ENCODE measurements around the gene IP6K3.

IP6K3 gene, protein sequence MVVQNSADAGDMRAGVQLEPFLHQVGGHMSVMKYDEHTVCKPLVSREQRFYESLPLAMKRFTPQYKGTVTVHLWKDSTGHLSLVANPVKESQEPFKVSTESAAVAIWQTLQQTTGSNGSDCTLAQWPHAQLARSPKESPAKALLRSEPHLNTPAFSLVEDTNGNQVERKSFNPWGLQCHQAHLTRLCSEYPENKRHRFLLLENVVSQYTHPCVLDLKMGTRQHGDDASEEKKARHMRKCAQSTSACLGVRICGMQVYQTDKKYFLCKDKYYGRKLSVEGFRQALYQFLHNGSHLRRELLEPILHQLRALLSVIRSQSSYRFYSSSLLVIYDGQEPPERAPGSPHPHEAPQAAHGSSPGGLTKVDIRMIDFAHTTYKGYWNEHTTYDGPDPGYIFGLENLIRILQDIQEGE

DNA sequence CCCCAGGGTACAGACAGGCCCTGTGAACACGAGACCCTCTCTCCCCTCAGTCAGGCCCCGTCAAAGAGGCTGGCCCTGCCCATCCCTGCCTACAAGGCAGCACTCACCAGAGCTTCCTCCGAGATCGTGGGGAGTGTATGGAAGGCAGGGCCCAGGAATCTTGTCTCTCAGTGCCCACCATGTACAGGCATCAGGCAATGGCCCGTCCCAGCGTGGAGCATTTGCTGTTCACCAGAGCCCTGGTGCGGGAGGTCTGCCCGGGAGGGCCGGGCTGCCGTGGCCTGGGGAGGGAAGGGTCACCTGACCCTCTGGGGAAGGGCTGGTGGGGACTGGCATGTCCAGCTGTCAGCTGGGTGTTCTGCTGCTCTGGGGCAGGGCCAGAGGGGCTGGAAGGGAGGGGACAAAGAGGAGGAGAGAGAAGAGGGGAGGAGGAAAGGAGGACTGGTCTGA, at the start of gene IP6K3:
IP6K3 (minus strand) TSS at position 255 of the 450 bp plus-strand sequence. CDS start 11,429 bp downstream, outside the sequence.
- DNase-seq (ENCODE audit: low read depth in 2 of 3, low spot score in 2 of 3): no peak

DNA sequence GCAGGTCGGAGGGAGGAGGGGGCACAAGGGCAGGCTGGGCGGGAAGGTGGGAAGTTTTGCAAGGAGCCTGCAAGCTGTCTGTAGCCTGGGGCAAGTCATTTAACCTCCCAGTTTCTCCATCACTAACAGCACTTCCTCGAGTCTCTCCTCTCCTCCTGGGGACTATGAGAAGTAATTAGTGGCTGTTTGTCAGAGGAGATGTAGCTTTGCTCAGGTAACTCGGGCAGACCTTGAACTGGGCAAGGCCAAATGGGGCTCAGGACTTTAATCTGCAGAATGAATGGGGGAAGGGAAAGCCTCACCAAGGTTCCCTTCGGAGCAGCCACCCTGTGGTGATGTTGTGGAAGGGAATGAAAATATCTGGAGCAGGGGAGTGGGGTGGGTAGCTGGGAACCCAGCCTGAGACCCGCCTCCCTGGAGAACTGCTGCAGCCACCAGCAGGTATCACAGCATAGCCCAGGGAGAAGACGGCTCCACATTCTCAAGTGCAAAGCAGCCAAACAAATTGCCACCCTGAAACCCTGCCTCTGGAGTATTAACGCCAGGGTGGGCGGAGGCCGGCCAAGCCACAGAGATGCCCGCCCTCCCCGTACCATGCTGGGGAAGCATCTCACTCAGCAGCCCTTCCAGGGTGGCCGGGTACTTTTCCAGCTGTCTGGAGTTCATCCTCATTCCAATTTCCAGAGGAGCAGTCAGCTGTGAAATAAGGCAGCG, 48.4 kb upstream of the IP6K3 start:
- no peak for DNase-seq (ENCODE audit: low read depth in 2 of 3, low spot score in 2 of 3)

DNA sequence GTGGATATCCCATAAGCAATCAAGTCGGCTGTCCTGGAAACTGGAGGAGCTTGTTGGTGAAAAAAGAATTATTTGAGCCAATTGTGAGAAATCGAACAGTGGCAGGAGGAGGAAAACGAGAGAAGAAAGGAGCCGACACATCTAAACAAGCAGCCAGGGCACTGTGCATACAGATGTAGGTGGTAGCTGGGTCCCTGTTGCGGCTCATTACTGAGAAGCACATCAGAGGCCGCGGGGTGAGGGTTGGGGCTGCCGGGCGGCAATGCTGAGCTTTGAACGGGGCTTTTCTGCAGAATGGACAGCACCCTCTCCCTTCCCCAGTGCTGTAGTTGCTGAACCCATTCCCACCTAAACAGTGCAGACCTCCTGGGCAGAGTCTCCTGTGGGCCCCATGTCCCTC, 46.3 kb upstream of the IP6K3 start:
- no peak for DNase-seq (ENCODE audit: low read depth in 2 of 3, low spot score in 2 of 3)

DNA sequence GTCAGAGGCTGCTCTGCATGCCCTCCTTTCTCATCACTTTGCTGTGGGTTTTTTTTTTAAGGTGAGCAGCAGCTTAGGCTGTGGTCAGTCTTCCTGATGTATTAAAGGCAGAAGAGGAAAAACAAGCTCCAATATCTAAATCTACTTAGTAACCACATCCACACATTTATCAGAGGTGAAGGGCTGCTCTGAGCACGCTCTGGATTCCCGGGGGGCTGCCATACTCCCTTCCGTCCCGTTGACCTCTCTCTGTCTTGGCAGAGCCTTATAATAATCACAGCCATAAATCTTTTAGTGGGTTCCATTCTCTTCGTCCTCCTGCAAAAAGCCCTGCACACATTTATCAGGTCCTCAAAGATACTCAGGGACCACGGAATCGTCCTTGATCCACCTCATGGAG, 44.9 kb upstream of the IP6K3 start:
- no peak for DNase-seq (ENCODE audit: low read depth in 2 of 3, low spot score in 2 of 3)

DNA sequence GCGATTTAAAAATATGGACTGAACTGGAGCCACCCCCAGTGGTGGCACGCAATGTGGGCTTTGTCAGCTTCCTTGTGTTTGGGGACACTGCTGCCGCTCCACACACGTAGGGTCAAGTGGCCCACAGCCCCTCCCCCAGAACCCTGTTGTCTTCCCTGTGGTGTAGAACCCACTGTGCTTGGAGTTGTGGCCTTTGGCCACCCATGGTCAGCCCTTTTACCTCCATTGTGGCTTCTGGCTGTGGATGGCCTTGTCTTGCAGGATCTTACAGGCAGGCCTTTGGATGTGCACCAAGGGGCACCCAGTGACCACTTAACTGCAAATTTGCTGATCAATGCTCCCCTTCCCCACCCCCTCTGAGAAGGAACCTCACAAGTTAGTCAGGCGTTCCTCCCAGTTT, 44.2 kb upstream of the IP6K3 start:
- no peak for DNase-seq (ENCODE audit: low read depth in 2 of 3, low spot score in 2 of 3)

DNA sequence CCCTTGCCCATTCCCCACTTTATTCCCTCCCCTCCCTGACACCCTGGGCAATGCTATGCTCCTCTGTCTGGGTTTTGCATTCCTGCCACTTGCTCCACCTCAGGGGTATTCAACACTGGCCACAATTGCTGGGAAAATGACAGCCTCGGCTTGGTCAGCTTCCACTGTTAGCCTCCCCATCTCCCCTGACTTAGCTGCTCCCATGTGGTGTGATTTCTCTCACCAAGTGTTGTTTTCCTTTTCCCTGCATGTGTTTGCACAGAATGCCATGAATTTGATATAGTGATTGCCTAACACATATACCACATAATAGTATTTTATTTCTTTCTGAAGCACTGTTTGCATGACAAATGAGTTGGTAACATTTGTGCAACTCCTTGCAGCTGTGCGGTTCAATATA, 43.7 kb upstream of the IP6K3 start:
- DNase-seq (ENCODE audit: low read depth in 2 of 3, low spot score in 2 of 3): no peak

DNA sequence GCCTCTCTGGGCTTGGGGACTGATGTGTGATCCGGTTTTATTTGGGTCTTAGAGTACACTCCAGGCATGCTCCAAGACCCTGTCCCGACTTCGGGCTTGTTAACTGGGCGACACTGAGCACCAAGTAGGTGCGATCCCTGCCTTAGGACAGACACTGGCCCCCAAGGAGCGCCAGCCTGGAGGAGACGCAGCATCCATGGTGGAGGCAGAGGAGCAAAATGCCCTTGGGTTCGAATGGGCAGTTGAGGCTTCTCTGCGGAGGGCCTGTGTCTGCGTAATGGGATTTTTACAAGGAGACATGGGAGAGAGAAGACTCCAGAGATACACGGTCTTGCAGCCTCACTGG, 42.8 kb upstream of the IP6K3 start:
- no peak for DNase-seq (ENCODE audit: low read depth in 2 of 3, low spot score in 2 of 3)

DNA sequence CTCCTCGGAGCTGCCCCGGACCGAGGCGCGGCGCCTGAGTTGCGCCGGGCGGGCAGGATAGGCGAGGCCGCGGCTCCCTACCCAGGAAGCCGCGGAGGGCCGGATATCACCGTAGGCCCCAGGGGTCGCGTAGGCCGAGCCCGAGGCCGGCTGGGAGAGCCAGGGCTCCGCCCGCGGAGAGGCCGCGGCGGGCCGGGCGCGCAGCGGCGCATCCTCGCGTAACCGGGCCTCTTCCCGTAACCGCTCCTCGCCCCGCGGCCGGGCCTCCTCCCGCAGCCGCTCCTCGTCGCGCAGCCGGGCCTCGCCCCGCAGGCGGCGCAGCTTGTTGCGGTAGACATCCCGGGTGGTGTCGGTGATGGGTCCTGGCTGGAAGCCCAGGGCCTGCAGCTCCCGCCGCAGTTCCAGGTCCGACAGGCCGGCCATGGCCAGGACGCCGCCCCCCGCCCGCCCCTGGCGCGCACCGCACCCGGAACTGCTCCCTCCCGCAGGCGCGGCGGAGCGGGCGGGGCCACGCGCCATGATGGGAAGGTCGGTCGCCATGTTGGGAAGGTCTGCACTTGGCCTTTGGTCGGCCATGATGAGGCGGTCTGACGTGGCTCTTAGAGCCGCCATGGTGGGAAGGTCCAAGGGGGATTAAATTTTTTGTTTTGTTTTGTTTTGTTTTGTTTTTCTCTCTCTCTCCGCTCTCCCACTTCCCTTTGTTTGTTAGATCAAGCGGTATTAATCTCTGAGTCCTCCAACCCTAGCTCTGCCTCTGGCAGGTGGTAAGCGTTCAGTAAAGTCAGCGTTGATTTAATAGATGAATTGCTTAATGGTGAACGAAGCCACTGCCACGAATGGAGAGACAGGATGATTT, 42.2 kb upstream of the IP6K3 start, which contains the start of gene LEMD2:
LEMD2 (minus strand) TSS at position 437 of the 856 bp plus-strand sequence; CDS start at position 423, 14 bp downstream.
- DNase-seq (ENCODE audit: low read depth in 2 of 3, low spot score in 2 of 3): peak; percentile 78 to 90 (median 82)

DNA sequence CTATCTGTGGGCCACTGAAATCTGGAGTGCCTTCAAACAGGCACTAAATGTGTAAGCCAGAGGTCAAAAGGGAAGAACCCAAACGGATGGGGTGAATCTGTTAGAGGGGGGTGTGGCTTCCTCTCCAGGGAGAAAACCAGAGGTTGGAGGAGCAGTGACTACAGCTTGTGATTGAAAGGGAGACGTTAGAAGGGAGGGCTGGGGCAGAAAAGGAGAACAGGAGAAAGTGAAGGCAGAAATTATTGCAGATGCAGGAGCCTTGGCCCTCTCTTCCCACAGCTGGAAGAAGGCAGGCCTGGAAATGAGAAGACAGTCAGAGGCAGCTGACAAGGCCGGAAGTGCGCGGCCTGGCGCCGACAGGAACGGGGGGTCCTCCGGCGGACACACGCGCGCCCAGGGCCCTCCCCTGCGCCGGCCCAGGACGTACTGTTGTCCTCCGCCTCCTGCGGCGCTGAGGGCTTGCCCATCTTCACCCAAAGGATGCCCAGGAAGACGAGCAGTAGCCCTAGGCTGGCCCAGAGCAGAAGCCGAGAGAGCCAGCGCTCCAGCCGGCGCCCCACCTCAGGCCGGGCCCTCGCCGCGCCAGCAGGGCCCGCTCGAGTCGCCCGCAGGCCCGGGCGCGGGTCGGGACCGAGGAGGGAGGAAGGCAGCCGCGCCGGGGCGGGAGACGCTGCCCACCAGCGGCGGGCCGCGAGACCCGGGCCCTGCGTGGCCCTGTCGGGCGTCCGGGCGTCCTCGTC, 41.4 kb upstream of the IP6K3 start:
- peak; percentile 29 to 45 (median 37) for DNase-seq (ENCODE audit: low read depth in 2 of 3, low spot score in 2 of 3)

DNA sequence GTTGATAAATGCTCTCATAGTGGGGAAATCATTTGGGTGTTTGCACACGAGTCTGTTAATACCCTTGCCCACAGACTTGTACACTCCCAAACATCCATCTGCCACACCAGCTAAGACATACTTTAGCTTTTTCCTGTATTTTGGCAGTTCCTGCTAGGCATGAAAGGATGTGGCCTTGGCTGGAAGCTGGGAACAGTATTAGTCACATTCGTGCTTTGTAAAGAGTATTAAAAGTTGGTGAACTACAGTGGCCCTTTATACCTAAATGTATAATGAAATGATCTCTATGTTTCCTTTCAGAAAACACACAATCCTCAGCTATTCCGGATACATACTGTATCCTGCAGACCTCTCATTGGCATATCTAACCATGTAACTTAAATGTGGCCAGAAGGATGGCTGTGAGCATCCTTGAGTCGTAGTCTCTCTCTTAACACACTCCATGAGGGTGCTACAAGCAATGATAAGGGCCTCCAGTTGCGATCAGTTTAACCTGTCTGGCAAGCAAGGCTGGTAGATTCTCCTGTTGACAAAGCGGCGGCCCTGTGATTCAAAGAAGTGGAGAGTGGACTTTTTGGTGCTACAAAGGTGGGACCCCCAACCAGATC, 40.7 kb upstream of the IP6K3 start:
- DNase-seq (ENCODE audit: low read depth in 2 of 3, low spot score in 2 of 3): no peak

DNA sequence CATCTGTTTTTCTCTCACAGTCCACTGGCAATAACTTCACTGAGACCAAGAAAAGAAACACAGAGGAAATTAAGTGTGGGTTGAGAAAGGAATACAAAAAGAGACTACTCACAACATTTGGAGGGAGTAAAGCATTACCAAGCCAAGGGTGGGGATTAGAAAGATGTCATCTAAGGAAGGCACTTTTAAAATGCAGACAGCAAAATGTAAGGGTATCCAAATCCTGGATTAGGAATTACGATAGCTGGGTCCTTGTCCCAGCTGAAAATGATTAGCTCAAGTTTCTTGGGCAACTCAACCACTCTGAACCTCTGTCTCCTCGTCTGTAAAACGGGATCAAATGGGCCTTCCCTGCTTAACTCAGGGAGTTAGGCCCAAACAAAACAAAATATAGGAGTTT, 40.0 kb upstream of the IP6K3 start:
- DNase-seq (ENCODE audit: low read depth in 2 of 3, low spot score in 2 of 3): no peak

DNA sequence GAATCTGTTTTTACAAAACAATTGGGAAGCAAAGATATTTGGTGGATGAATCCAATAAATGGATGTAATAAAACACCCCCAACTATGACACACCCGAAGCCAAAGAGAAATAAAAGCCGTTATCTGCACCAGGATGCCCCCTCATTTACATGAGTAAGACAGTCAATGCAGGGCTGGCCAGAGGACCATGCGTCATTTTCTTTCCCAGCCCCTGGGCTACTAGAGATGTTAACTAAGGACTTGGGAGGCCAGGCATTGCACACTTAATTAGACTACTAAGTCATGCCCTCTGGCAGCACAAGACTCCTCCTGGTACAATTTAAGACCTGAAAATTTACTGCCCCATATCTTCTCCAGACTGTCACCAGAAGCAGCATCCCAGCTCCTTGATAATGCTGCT, 39.1 kb upstream of the IP6K3 start:
- DNase-seq (ENCODE audit: low read depth in 2 of 3, low spot score in 2 of 3): no peak

DNA sequence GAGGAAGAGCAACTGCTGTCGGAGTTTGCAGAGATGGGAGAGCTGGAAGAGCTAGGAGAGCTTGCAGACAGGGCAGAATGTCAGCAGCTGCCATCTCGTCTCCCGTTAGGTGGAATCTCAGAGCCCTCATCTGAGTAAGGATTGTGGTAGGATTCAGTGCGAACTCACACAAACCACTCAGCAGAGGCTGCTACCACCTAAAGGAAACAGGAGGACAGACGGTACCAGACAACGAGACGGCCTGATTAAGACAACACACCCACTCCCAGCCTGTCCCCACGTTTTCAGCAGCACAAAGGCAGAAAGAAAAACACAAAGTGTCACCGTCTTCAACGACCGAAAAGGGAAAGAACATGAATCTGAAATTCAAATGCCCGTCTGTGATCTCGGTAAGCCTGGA, 38.1 kb upstream of the IP6K3 start:
- DNase-seq (ENCODE audit: low read depth in 2 of 3, low spot score in 2 of 3): no peak

DNA sequence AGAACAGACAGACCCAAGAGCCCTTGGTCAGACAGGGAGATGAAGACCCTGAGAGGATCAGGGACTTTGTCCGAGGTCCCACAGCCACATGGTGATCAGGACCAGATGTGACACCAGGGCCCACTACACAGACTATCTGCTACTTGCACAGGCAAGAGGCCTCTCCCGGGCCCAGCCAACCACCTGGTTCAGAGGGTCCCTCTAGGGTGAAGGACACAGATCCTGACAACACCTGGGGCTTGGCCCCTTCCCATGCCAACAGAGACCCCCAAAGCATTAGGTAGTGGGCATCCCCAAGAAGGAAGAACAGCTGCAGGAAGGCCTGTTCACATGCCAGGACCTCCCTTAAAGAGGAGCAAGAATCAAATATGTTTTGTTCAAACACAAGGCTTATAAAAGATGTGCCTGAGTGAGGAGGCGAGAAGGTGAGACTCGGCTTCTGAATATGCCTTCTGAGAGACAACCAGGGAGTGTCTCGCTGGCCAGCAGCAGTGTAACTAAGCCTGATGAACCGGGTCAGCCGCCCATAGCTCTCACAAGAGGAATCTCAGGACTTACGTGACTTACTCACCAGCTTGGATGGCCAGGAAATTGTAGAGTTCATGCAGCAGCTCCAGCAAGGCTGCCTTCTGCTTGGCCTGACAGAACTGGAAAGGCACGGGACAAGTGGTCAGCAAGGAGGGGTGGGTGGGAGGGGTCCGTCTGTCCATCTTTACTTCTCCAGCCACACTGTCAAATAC, 37.2 kb upstream of the IP6K3 start:
- DNase-seq (ENCODE audit: low read depth in 2 of 3, low spot score in 2 of 3): no peak

DNA sequence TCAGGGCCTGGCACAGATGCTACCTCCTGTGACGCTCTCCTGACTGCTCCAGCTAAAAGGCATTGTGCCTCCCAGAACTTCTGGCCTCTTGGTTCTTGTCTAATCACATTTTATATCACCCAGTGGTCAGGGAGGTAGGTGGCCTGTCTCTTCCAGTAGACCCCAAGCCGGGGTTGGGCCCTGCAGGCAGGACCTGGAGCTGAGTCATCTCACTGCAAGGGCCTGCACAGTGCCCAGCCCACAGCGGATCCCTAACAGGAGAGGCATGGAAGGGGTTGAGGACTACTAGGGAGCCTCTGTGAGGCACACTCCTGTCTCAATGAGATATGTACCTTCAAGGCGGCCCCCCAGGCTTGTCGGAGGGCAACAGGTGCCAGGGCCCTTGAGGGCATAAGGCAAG, 35.9 kb upstream of the IP6K3 start:
- no peak for DNase-seq (ENCODE audit: low read depth in 2 of 3, low spot score in 2 of 3)

DNA sequence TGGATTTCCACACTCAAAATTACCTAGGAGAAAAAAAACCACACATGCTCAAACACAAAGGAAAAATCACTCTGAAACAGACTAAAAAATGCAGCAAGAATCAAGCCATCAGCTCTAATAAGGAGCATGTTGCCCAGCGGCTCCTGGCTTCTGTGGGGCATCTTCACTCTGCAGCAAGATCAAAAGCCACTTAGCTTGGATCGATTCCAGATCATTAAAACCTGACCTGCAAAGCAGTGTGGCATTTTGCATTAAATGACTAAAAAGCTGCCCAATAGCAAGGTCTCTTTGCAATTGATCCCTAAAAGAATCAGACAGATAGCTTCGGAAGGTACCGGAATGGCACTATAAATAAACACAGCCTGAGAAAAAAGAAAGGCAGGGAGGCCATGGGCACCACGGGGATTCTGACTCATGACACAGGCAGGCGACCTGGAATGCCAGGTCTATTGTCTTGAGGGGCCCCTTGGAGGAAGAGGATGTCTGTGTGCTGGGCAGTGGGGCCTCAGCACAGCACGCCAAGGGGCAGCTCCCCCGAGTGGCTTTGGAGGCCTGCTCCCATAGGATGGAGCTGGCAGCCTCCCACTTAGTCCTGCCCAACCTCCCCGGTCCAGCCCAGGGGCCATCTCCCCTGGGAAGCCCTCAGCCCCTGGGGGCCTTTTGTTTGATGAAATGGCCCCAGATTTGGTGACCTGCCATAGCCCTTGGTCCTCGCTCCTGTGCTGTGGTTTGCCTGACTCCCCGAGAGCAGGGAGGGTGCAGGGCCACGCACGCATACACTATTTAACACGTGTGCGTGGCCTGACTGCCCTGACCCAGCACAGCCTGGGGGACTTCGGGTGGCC, 34.6 kb upstream of the IP6K3 start:
- no peak for DNase-seq (ENCODE audit: low read depth in 2 of 3, low spot score in 2 of 3)

DNA sequence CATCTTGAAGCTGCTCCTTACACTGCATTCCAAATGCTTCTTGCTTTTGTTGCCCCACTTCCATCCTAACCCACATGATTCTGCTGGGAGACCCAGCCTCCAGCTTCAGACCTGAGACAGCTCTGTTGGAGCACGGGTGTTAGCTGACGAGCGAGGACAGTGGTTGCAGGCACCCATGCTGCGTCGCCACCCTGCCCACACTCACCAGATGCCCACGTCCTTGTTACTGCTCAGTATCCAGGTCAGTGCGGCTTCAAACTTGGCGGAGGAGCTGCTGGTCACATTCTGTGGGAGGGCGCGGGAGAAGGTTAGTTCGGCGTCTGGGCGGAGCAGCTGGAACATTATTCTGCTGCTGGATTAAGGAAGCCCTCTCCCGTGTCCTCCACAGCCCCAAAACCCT, 33.2 kb upstream of the IP6K3 start:
- DNase-seq (ENCODE audit: low read depth in 2 of 3, low spot score in 2 of 3): no peak

DNA sequence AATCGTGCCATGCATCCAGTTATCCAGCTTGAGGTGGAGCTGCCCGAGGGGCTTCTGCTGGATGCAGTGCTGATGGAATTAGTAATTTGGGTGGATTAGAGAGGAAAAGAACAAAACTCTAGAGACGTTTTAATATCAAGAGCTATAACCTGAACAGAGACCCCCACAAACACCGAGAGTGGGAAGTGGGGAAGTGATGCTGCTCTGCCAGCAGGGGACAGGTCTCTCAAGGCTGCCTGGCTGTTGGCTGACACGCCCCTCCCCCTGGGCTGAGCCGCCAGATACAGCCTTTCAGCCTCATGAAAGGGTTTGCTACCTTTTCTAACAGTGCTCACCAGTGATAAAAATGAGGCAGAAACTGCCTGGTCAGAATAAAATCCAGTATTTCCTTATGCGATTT, 32.6 kb upstream of the IP6K3 start:
- no peak for DNase-seq (ENCODE audit: low read depth in 2 of 3, low spot score in 2 of 3)

All from activated CD8-positive, alpha-beta memory T cell treated with anti-CD3 and anti-CD28 coated beads for 48 hours (primary cell).